Mesenchymal stem cell (in vitro differentiated cells and primary cell): Measurements from ENCODE around the gene TMC3.

ENCODE experiments used
- DNase-seq: peaks from one replicate; pipeline ENCODE4 v3.0.0-alpha.2; 2013
- H2AFZ ChIP-seq: one replicate; pipeline ENCODE4 v1.6.1; 2013; ENCODE audit warnings: low read depth, mild to moderate bottlenecking, control low read depth, inconsistent platforms, low read length, moderate library complexity
- H2AK5ac ChIP-seq: 2 replicates; pipeline ENCODE4 v1.6.1; 2013; ENCODE audit warnings: low read length, moderate library complexity, mild to moderate bottlenecking, inconsistent platforms; ENCODE audit not compliant: severe bottlenecking
- H2BK120ac ChIP-seq: one replicate; pipeline ENCODE4 v1.6.1; 2013; ENCODE audit warnings: low read depth, mild to moderate bottlenecking, inconsistent platforms, low read length, moderate library complexity
- H2BK12ac ChIP-seq, 2 experiments: one replicate each; pipeline ENCODE4 v1.6.1; 2013; ENCODE audit warnings: inconsistent platforms in 2 of 2, low read length in 2 of 2, mild to moderate bottlenecking in 2 of 2, moderate library complexity in 2 of 2, control low read depth in 1 of 2
- H2BK15ac ChIP-seq: one replicate; pipeline ENCODE4 v1.6.1; 2013; ENCODE audit warnings: mild to moderate bottlenecking, low read depth, inconsistent platforms; ENCODE audit not compliant: poor library complexity, severe bottlenecking
- H2BK5ac ChIP-seq: 2 replicates; pipeline ENCODE4 v1.6.1; 2013; ENCODE audit warnings: low read depth, mild to moderate bottlenecking, low read length, control low read depth, inconsistent platforms; ENCODE audit not compliant: poor library complexity, severe bottlenecking
- H3K14ac ChIP-seq, 2 experiments: one replicate each; pipeline ENCODE4 v1.6.1; 2013; ENCODE audit warnings: inconsistent platforms in 2 of 2, low read length in 2 of 2, control low read depth in 1 of 2, mild to moderate bottlenecking in 1 of 2, moderate library complexity in 1 of 2
- H3K18ac ChIP-seq, 2 experiments: one replicate each; pipeline ENCODE4 v1.6.1; 2013; ENCODE audit warnings: inconsistent platforms in 2 of 2, low read length in 2 of 2, control low read depth in 1 of 2, low read depth in 1 of 2, mild to moderate bottlenecking in 1 of 2
- H3K23ac ChIP-seq, 2 experiments: one replicate each; pipeline ENCODE4 v1.6.1; 2013; ENCODE audit warnings: inconsistent platforms in 2 of 2, low read length in 2 of 2, mild to moderate bottlenecking in 2 of 2, moderate library complexity in 2 of 2, control low read depth in 1 of 2
- H3K27ac ChIP-seq: 2 replicates; pipeline ENCODE4 v1.5.1; 2013; ENCODE audit warnings: mild to moderate bottlenecking, moderate library complexity, low read length, control low read depth, inconsistent platforms; ENCODE audit not compliant: poor library complexity, severe bottlenecking
- H3K27me3 ChIP-seq, 2 experiments: 2 replicates each; pipeline versions ENCODE4 v1.6.1 to v1.7.0; 2013; ENCODE audit warnings: low read length in 2 of 2, mild to moderate bottlenecking in 2 of 2, moderate library complexity in 2 of 2, control low read depth in 1 of 2, inconsistent platforms in 1 of 2; ENCODE audit not compliant: control insufficient read depth in 1 of 2, insufficient read depth in 1 of 2
- H3K36me3 ChIP-seq, 2 experiments: 2 replicates each; pipeline versions ENCODE4 v1.6.1 to v1.7.0; 2013; ENCODE audit warnings: low read length in 2 of 2, control low read depth in 1 of 2, inconsistent platforms in 1 of 2, low read depth in 1 of 2, mild to moderate bottlenecking in 1 of 2; ENCODE audit not compliant: insufficient read depth in 2 of 2, control insufficient read depth in 1 of 2
- H3K4ac ChIP-seq, 2 experiments: one replicate each; pipeline ENCODE4 v1.6.1; 2013; ENCODE audit warnings: inconsistent platforms in 2 of 2, low read length in 2 of 2, mild to moderate bottlenecking in 2 of 2, moderate library complexity in 2 of 2, control low read depth in 1 of 2, low read depth in 1 of 2
- H3K4me1 ChIP-seq: 2 replicates; pipeline ENCODE4 v1.6.1; 2013; ENCODE audit warnings: low read depth, low read length, control low read depth; ENCODE audit not compliant: control insufficient read depth, insufficient read depth
- H3K4me2 ChIP-seq: 2 replicates; pipeline ENCODE4 v1.6.1; 2013; ENCODE audit warnings: low read length, mild to moderate bottlenecking, inconsistent platforms; ENCODE audit not compliant: poor library complexity, severe bottlenecking
- H3K4me3 ChIP-seq, 2 experiments: 2 replicates each; pipeline versions ENCODE4 v1.5.1 to v1.7.0; 2013; ENCODE audit warnings: low read length in 2 of 2, mild to moderate bottlenecking in 2 of 2, control low read depth in 1 of 2, low read depth in 1 of 2; ENCODE audit not compliant: insufficient read depth in 1 of 2
- H3K79me1 ChIP-seq: replicated peaks from 2 replicates; pipeline ENCODE4 v1.6.1; 2013; ENCODE audit warnings: mild to moderate bottlenecking, control low read depth, low read length, inconsistent platforms; ENCODE audit not compliant: poor library complexity, severe bottlenecking
- H3K9ac ChIP-seq: 2 replicates; pipeline ENCODE4 v1.7.0; 2013; ENCODE audit warnings: mild to moderate bottlenecking, low read length, moderate library complexity
- H3K9me3 ChIP-seq: 2 replicates; pipeline ENCODE4 v1.7.0; 2013; ENCODE audit warnings: mild to moderate bottlenecking, low read length; ENCODE audit not compliant: control insufficient read depth
- H4K8ac ChIP-seq: one replicate; pipeline ENCODE4 v1.6.1; 2013; ENCODE audit warnings: inconsistent platforms, mild to moderate bottlenecking, low read length, moderate library complexity
- H4K91ac ChIP-seq: one replicate; pipeline ENCODE4 v1.6.1; 2013; ENCODE audit warnings: mild to moderate bottlenecking, low read length, inconsistent platforms
- WGBS: methylation state at CpG from one replicate; pipeline ENCODE4 v1.1.7; 2013; ENCODE audit warnings: mixed read lengths; 5-methylcytosine and 5-hydroxymethylcytosine counted together

The TMC3 gene

GRCh38 chr15:81400640-81401236 is 26.7 kb upstream of the TMC3 start:
- H2BK12ac ChIP-seq, result no peak overlapping the region
- no peaks in the 10 kb centered on the region for H3K36me3 ChIP-seq
- H3K9me3 ChIP-seq, result no peaks in the 10 kb centered on the region

GRCh38 chr15:81398910-81399551 is 25.0 kb upstream of the TMC3 start:
- Histone ChIP-seq H3K4me2 (no peak overlapping the region), H3K4me1 (no peaks in the 10 kb centered on the region), H3K23ac (no peak overlapping the region)

More at GRCh38 chr15:81400640-81401236, 26.7 kb upstream of the TMC3 start:
- H3K27ac ChIP-seq, result no peak overlapping the region
- no peak overlapping the region for H3K4ac ChIP-seq
- no peak overlapping the region for H3K18ac ChIP-seq
- no peak overlapping the region for H2AK5ac ChIP-seq
- H2BK5ac ChIP-seq, result no peak overlapping the region
- no peak overlapping the region for H3K4me3 ChIP-seq
- no peaks in the 10 kb centered on the region for H3K4me1 ChIP-seq
- peak; percentile 58 for DNase-seq
- H2BK15ac ChIP-seq, result no peak overlapping the region
- H3K79me1 ChIP-seq, result no peaks in the 10 kb centered on the region
- H4K8ac ChIP-seq, result no peak overlapping the region
- H3K23ac ChIP-seq, result no peak overlapping the region
- WGBS, result 24% methylated on average over 6 of the region's 6 CpGs
- peaks cover 0 to 30% of the 10 kb centered on the region in 2 experiments for H3K27me3 ChIP-seq
- no peak overlapping the region for H2BK120ac ChIP-seq
- no peak overlapping the region for H2AFZ ChIP-seq
- H4K91ac ChIP-seq, result no peak overlapping the region
- H3K14ac ChIP-seq, result no peak overlapping the region
- H3K9ac ChIP-seq, result no peak overlapping the region
- H3K4me2 ChIP-seq, result no peak overlapping the region

GRCh38 chr15:81398456-81398855 is 24.4 kb upstream of the TMC3 start:
- Histone ChIP-seq H3K9ac (no peak overlapping the region), H2BK5ac (no peak overlapping the region), H3K4me2 (no peak overlapping the region), H3K79me1 (no peaks in the 10 kb centered on the region), H3K4me3 (no peak overlapping the region), H3K14ac (no peak overlapping the region), H3K18ac (no peak overlapping the region), H4K91ac (no peak overlapping the region), H2AFZ (no peak overlapping the region), H3K4ac (no peak overlapping the region), H3K9me3 (no peaks in the 10 kb centered on the region), H2BK12ac (no peak overlapping the region), H2AK5ac (no peak overlapping the region), H2BK15ac (no peak overlapping the region), H3K23ac (no peak overlapping the region), H3K36me3 (no peaks in the 10 kb centered on the region), H3K27me3 (peaks cover 0 to 30% of the 10 kb centered on the region in 2 experiments), H4K8ac (no peak overlapping the region), H3K4me1 (no peaks in the 10 kb centered on the region), H2BK120ac (no peak overlapping the region), H3K27ac (no peak overlapping the region)
- WGBS, result 87% methylated on average over 3 of the region's 3 CpGs
- DNase-seq, result no peak

More at GRCh38 chr15:81398910-81399551, 25.0 kb upstream of the TMC3 start:
- Histone ChIP-seq H3K14ac (no peak overlapping the region), H2BK5ac (no peak overlapping the region), H2BK120ac (no peak overlapping the region), H3K4me3 (no peak overlapping the region), H4K8ac (no peak overlapping the region), H3K9ac (no peak overlapping the region), H3K79me1 (no peaks in the 10 kb centered on the region), H3K18ac (no peak overlapping the region), H2BK15ac (no peak overlapping the region), H2AK5ac (no peak overlapping the region), H2BK12ac (no peak overlapping the region), H2AFZ (no peak overlapping the region), H4K91ac (no peak overlapping the region), H3K27ac (no peak overlapping the region), H3K27me3 (peaks cover 0 to 30% of the 10 kb centered on the region in 2 experiments), H3K4ac (no peak overlapping the region), H3K9me3 (no peaks in the 10 kb centered on the region), H3K36me3 (no peaks in the 10 kb centered on the region)
- 38% methylated on average over 2 of the region's 5 CpGs for WGBS
- peak; percentile 59 for DNase-seq

- Histone ChIP-seq H2AK5ac (no peak overlapping the region), H3K14ac (no peak overlapping the region), H3K4me2 (no peak overlapping the region), H2BK120ac (no peak overlapping the region), H3K27me3 (peaks cover 0 to 20% of the 10 kb centered on the region in 2 experiments), H3K36me3 (no peaks in the 10 kb centered on the region), H2BK12ac (no peak overlapping the region), H3K4ac (no peak overlapping the region), H2BK5ac (no peak overlapping the region), H4K8ac (no peak overlapping the region), H3K4me3 (no peak overlapping the region), H3K27ac (no peak overlapping the region), H3K9ac (no peak overlapping the region), H3K23ac (no peak overlapping the region), H3K79me1 (no peaks in the 10 kb centered on the region), H3K4me1 (no peaks in the 10 kb centered on the region), H3K9me3 (no peaks in the 10 kb centered on the region), H2BK15ac (no peak overlapping the region), H2AFZ (no peak overlapping the region), H4K91ac (no peak overlapping the region), H3K18ac (no peak overlapping the region)
- no peak for DNase-seq
Measured at GRCh38 chr15:81394603-81395002, 20.6 kb upstream of the TMC3 start.
